SK-N-SH treated with all-trans-retinoic acid at 6 μM for 48 hours (cell line): ENCODE results near the gene XPNPEP2.

Experiments used
- ATAC-seq: fragments of 200-7000 bp; cut with Tn5 transposase; 3 replicates; pipeline ENCODE4 v1.9.1; 2020; ENCODE audit warnings: mild to moderate bottlenecking, moderate library complexity
- ARNTL ChIP-seq: fragments of 450-650 bp; formaldehyde crosslinking; IDR thresholded peaks from 2 replicates; pipeline ENCODE4 v1.5.0; 2020; ENCODE audit warnings: low read depth, mild to moderate bottlenecking, moderate library complexity, borderline replicate concordance
- CREB5 ChIP-seq: fragments of 250-450 bp; sonication (Bioruptor Pico); IDR thresholded peaks from 2 replicates; pipeline ENCODE4 v1.5.1; 2020; ENCODE audit warnings: low read depth, mild to moderate bottlenecking, moderate library complexity
- CSDC2 ChIP-seq: fragments of 250-450 bp; sonication (Bioruptor Pico); IDR thresholded peaks from 2 replicates; pipeline ENCODE4 v1.5.0; 2020; ENCODE audit warnings: mild to moderate bottlenecking, moderate library complexity
- GLIS3 ChIP-seq: fragments of 250-450 bp; sonication (Bioruptor Pico); IDR thresholded peaks from 2 replicates; pipeline ENCODE4 v1.5.0; 2020; ENCODE audit warnings: mild to moderate bottlenecking, moderate library complexity
- ISL1 ChIP-seq: fragments of 250-450 bp; sonication (Bioruptor Pico); IDR thresholded peaks from 2 replicates; pipeline ENCODE4 v2.1.2; 2022; ENCODE audit warnings: mild to moderate bottlenecking, moderate library complexity
- OSR1 ChIP-seq: fragments of 250-450 bp; sonication (Bioruptor Pico); IDR thresholded peaks from 2 replicates; pipeline ENCODE4 v1.8.0; 2022; ENCODE audit warnings: moderate library complexity, mild to moderate bottlenecking, inconsistent platforms
- PATZ1 ChIP-seq: fragments of 250-450 bp; sonication (Bioruptor Pico); IDR thresholded peaks from 2 replicates; pipeline ENCODE4 v1.8.0; 2020; ENCODE audit warnings: mild to moderate bottlenecking, moderate library complexity, borderline replicate concordance
- PPARA ChIP-seq: fragments of 250-450 bp; sonication (Bioruptor Pico); IDR thresholded peaks from 2 replicates; pipeline ENCODE4 v1.5.0; 2020; ENCODE audit warnings: mild to moderate bottlenecking, borderline replicate concordance
- RARB ChIP-seq: fragments of 250-450 bp; sonication (Bioruptor Pico); IDR thresholded peaks from 2 replicates; pipeline ENCODE4 v1.8.0; 2021; ENCODE audit warnings: mild to moderate bottlenecking, moderate library complexity
- SNAI2 ChIP-seq: fragments of 250-450 bp; sonication (Bioruptor Pico); IDR thresholded peaks from 2 replicates; pipeline ENCODE4 v1.5.0; 2020; ENCODE audit warnings: mild to moderate bottlenecking, moderate library complexity
- TCF4 ChIP-seq: fragments of 250-450 bp; sonication (Bioruptor Pico); IDR thresholded peaks from 2 replicates; pipeline ENCODE4 v1.8.0; 2021; ENCODE audit warnings: mild to moderate bottlenecking, moderate library complexity, borderline replicate concordance
- TOX ChIP-seq: fragments of 250-450 bp; sonication (Bioruptor Pico); IDR thresholded peaks from 2 replicates; pipeline ENCODE4 v1.8.0; 2021; ENCODE audit warnings: mild to moderate bottlenecking, moderate library complexity, borderline replicate concordance
- ZFP3 ChIP-seq: fragments of 250-450 bp; sonication (Bioruptor Pico); IDR thresholded peaks from 2 replicates; pipeline ENCODE4 v1.5.0; 2020; ENCODE audit warnings: mild to moderate bottlenecking, moderate library complexity
- ZFP30 ChIP-seq: fragments of 450-650 bp; formaldehyde crosslinking; IDR thresholded peaks from 2 replicates; pipeline ENCODE4 v1.5.0; 2022; ENCODE audit warnings: mild to moderate bottlenecking, moderate library complexity
- ZNF565 ChIP-seq: fragments of 450-650 bp; formaldehyde crosslinking; conservative IDR thresholded peaks from 2 replicates; pipeline ENCODE4 v1.5.0; 2020; ENCODE audit warnings: low read depth, mild to moderate bottlenecking, moderate library complexity
- TF ChIP-seq, protein P1 (sequence below): fragments of 250-450 bp; sonication (Bioruptor Pico); IDR thresholded peaks from 2 replicates; pipeline ENCODE4 v1.5.0; 2020; ENCODE audit warnings: mild to moderate bottlenecking, moderate library complexity

XPNPEP2 gene

GRCh38 chrX:129733335-129733734 is 5.4 kb upstream of the XPNPEP2 start:
- no peak for ATAC-seq
- TF ChIP-seq TOX (CRISPR knock-in tag) (no peak), RARB (no peak), TCF4 (CRISPR knock-in tag) (no peak), CSDC2 (CRISPR knock-in tag) (no peak)
- TF ChIP-seq, protein P1, sequence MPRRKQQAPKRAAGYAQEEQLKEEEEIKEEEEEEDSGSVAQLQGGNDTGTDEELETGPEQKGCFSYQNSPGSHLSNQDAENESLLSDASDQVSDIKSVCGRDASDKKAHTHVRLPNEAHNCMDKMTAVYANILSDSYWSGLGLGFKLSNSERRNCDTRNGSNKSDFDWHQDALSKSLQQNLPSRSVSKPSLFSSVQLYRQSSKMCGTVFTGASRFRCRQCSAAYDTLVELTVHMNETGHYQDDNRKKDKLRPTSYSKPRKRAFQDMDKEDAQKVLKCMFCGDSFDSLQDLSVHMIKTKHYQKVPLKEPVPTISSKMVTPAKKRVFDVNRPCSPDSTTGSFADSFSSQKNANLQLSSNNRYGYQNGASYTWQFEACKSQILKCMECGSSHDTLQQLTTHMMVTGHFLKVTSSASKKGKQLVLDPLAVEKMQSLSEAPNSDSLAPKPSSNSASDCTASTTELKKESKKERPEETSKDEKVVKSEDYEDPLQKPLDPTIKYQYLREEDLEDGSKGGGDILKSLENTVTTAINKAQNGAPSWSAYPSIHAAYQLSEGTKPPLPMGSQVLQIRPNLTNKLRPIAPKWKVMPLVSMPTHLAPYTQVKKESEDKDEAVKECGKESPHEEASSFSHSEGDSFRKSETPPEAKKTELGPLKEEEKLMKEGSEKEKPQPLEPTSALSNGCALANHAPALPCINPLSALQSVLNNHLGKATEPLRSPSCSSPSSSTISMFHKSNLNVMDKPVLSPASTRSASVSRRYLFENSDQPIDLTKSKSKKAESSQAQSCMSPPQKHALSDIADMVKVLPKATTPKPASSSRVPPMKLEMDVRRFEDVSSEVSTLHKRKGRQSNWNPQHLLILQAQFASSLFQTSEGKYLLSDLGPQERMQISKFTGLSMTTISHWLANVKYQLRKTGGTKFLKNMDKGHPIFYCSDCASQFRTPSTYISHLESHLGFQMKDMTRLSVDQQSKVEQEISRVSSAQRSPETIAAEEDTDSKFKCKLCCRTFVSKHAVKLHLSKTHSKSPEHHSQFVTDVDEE (CRISPR knock-in tag), result no peak

DNA sequence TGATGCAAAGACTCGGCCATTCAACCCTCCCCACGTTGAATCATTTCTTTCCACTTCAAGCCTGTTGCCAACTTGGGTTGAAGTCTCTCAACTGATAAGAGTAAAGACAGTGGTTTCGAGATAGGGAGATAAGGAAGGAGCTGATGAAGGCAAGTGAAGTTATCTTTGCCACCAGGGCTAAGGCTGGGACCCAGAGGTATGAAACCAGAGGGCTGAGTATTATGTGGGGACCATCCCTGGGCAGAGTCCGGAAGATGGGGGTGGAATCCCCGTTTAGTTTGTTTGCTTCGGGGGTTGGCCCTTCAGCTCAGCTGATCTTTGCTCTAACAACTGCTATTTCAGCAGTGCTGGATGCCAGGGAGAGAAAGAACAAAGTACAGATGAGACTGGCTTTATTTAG is 2.3 kb upstream of the XPNPEP2 start:
- no peak for ATAC-seq
- TF ChIP-seq ZNF565 (CRISPR knock-in tag), result no peak
- TF ChIP-seq ZFP30 (CRISPR knock-in tag), result no peak
- TF ChIP-seq, all 23 proteins: peak for 0

DNA sequence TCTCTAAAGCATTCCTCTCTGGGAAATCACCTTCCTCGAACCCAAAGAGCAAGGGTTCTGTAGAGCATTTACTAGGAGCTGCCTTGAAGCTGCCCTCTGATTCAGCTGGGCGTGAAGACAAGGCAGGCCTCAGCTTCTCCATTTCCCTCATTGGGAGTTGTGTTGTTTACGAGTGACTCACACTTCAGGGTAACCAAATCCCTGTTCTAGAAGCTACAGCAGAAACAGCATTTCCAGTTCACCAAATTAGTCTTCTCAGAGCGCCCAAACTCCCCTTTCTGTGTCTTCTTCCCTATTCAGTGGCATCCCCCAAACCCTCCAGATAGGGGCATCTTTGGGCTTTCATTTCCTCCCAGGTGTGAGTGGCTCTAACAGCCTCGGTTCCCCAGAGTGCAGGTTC is 863 bp upstream of the XPNPEP2 start:
- TF ChIP-seq ARNTL (CRISPR knock-in tag), result no peak
- TF ChIP-seq, protein P1 (CRISPR knock-in tag), result no peak
- TF ChIP-seq ZFP30 (CRISPR knock-in tag), result no peak
- TF ChIP-seq RARB, result no peak
- TF ChIP-seq OSR1 (CRISPR knock-in tag), result no peak
- peak; percentile 15; the same call in 2 of the 3 replicates for ATAC-seq

GRCh38 chrX:129739578-129739977 is 799 bp downstream of the XPNPEP2 start:
- ATAC-seq, result no peak
- no peak for TF ChIP-seq ISL1 (CRISPR knock-in tag)
- no peak for TF ChIP-seq PATZ1 (CRISPR knock-in tag)
- TF ChIP-seq ZNF565 (CRISPR knock-in tag), result no peak
- no peak for TF ChIP-seq GLIS3 (CRISPR knock-in tag)
- TF ChIP-seq ZFP30 (CRISPR knock-in tag), result no peak
- no peak for TF ChIP-seq ZFP3
- no peak for TF ChIP-seq SNAI2 (CRISPR knock-in tag)
- no peak for TF ChIP-seq CREB5 (CRISPR knock-in tag)
- no peak for TF ChIP-seq PPARA (CRISPR knock-in tag)
- TF ChIP-seq RARB, result no peak
- TF ChIP-seq TCF4 (CRISPR knock-in tag), result no peak
- no peak for TF ChIP-seq ARNTL (CRISPR knock-in tag)
